Nephron progenitor cell (in vitro differentiated cells): ENCODE measurements around the gene HDDC3.

Experiments
- DNase-seq: peaks from one replicate; pipeline ENCODE4 v3.0.0; 2021
- H3K27ac Mint-ChIP-seq: 2 replicates; pipeline ENCODE4 v1.8.0; 2021; ENCODE audit warnings: mild to moderate bottlenecking, moderate library complexity, mixed read lengths
- H3K27me3 Mint-ChIP-seq: 2 replicates; pipeline ENCODE4 v1.8.0; 2021; ENCODE audit warnings: mild to moderate bottlenecking, low read depth, mixed read lengths; ENCODE audit not compliant: poor library complexity
- H3K36me3 Mint-ChIP-seq: 2 replicates; pipeline ENCODE4 v1.8.0; 2021; ENCODE audit warnings: low read depth, mixed read lengths
- H3K4me1 Mint-ChIP-seq: 2 replicates; pipeline ENCODE4 v1.8.0; 2021; ENCODE audit warnings: mixed read lengths
- H3K4me3 Mint-ChIP-seq: 2 replicates; pipeline ENCODE4 v1.8.0; 2021; ENCODE audit warnings: mild to moderate bottlenecking, moderate library complexity, mixed read lengths
- H3K9me3 Mint-ChIP-seq: 2 replicates; pipeline ENCODE4 v1.8.0; 2021; ENCODE audit warnings: mild to moderate bottlenecking, moderate library complexity, mixed read lengths
- TF ChIP-seq, protein P1 (sequence below): fragments of 200-600 bp; sonication (generic); IDR thresholded peaks from 2 replicates; pipeline ENCODE4 v1.5.0; 2021; ENCODE audit warnings: antibody characterized with exemption

HDDC3 gene

DNA sequence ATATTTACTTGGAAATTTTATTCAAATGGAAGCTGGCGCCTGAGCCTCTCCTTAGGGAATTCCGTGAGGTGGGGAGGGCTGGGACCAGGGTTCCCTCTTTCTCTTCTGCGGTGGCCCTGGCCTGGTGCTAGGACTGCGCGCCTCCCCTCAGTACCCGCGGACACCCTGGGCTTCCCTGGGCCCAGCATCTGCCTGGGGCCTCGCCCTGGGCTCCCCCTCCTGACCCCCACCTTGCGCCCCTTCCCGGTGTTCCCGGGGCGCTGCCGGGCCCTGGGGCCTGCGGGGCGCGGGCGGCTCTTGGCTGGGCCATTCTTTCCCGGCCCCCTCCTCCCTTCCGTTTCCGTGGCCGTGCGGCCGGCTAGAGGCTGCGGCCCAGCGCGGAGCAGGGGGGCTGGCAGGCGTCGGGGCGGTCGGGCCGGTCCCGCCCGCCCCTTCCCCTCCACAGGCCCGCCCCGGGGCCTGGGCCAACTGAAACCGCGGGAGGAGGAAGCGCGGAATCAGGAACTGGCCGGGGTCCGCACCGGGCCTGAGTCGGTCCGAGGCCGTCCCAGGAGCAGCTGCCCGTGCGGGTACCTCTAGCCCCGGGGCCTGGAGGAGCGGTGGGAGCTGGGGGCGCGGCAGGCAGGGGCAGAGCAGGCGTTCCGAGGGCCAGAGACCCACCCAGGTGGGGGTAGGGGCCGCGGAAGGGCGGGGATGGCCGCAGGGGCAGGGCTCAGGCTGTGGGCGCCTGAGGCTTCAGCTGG, 48.2 kb downstream of the HDDC3 start, which contains the start of gene FES:
Gene FES, plus strand, starts transcription at position 529 of the 743 bp plus-strand sequence. CDS start 542 bp downstream, outside the sequence.
- Mint-ChIP-seq H3K27ac (no peak within 1 kb of the TSS), H3K27me3 (no peaks in the 10 kb centered on the region), H3K36me3 (peaks cover 6% of the 10 kb centered on the region), H3K9me3 (no peaks in the 10 kb centered on the region), H3K4me3 (peak within 1 kb of the TSS; percentile 58), H3K4me1 (peaks cover 35% of the 10 kb centered on the region)
- TF ChIP-seq, protein P1, sequence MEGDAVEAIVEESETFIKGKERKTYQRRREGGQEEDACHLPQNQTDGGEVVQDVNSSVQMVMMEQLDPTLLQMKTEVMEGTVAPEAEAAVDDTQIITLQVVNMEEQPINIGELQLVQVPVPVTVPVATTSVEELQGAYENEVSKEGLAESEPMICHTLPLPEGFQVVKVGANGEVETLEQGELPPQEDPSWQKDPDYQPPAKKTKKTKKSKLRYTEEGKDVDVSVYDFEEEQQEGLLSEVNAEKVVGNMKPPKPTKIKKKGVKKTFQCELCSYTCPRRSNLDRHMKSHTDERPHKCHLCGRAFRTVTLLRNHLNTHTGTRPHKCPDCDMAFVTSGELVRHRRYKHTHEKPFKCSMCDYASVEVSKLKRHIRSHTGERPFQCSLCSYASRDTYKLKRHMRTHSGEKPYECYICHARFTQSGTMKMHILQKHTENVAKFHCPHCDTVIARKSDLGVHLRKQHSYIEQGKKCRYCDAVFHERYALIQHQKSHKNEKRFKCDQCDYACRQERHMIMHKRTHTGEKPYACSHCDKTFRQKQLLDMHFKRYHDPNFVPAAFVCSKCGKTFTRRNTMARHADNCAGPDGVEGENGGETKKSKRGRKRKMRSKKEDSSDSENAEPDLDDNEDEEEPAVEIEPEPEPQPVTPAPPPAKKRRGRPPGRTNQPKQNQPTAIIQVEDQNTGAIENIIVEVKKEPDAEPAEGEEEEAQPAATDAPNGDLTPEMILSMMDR: no peak
- DNase-seq: peak; percentile 58

DNA sequence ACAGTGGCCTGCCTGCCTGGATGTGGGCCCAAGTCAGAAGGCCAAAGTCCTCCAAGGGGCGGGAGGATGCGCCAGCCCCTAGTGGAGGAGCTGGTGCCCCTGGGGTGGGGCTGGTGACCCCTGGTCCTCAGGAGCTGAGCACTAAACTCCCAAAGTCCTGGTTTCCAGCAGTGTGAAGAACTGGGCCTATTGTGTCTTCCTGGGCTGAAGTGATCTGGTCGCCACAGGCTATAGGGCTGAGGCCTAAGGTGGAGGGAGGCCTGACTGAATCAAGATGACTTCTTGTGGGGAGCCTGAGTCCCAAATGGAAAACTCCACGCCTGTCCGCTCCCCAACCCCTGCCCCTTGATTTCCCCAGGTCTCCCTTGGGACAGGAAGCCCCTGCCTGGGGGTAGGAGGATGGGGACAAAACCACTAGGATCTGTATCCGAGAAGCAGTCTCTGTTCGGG, 48.8 kb downstream of the HDDC3 start:
- no peak for DNase-seq
- peaks cover 29% of the 10 kb centered on the region for H3K4me1 Mint-ChIP-seq
- no peak overlapping the region for H3K27ac Mint-ChIP-seq
- peaks cover 6% of the 10 kb centered on the region for H3K36me3 Mint-ChIP-seq
- TF ChIP-seq, protein P1: no peak
- no peaks in the 10 kb centered on the region for H3K9me3 Mint-ChIP-seq
- H3K27me3 Mint-ChIP-seq: no peaks in the 10 kb centered on the region
- H3K4me3 Mint-ChIP-seq: no peak overlapping the region

DNA sequence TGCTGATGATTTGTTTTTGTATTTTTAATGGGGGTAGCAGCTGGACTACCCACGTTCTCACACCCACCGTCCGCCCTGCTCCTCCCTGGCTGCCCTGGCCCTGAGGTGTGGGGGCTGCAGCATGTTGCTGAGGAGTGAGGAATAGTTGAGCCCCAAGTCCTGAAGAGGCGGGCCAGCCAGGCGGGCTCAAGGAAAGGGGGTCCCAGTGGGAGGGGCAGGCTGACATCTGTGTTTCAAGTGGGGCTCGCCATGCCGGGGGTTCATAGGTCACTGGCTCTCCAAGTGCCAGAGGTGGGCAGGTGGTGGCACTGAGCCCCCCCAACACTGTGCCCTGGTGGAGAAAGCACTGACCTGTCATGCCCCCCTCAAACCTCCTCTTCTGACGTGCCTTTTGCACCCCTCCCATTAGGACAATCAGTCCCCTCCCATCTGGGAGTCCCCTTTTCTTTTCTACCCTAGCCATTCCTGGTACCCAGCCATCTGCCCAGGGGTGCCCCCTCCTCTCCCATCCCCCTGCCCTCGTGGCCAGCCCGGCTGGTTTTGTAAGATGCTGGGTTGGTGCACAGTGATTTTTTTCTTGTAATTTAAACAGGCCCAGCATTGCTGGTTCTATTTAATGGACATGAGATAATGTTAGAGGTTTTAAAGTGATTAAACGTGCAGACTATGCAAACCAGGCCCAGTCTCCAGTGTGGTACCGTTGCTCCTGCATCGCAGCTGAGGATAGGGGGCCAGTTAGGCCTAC, 49.4 kb downstream of the HDDC3 start:
- H3K27ac Mint-ChIP-seq: no peak overlapping the region
- TF ChIP-seq, protein P1: no peak
- DNase-seq: no peak
- H3K36me3 Mint-ChIP-seq: peaks cover 6% of the 10 kb centered on the region
- no peaks in the 10 kb centered on the region for H3K9me3 Mint-ChIP-seq
- H3K27me3 Mint-ChIP-seq: no peaks in the 10 kb centered on the region
- H3K4me3 Mint-ChIP-seq: no peak overlapping the region
- H3K4me1 Mint-ChIP-seq: peaks cover 24% of the 10 kb centered on the region

DNA sequence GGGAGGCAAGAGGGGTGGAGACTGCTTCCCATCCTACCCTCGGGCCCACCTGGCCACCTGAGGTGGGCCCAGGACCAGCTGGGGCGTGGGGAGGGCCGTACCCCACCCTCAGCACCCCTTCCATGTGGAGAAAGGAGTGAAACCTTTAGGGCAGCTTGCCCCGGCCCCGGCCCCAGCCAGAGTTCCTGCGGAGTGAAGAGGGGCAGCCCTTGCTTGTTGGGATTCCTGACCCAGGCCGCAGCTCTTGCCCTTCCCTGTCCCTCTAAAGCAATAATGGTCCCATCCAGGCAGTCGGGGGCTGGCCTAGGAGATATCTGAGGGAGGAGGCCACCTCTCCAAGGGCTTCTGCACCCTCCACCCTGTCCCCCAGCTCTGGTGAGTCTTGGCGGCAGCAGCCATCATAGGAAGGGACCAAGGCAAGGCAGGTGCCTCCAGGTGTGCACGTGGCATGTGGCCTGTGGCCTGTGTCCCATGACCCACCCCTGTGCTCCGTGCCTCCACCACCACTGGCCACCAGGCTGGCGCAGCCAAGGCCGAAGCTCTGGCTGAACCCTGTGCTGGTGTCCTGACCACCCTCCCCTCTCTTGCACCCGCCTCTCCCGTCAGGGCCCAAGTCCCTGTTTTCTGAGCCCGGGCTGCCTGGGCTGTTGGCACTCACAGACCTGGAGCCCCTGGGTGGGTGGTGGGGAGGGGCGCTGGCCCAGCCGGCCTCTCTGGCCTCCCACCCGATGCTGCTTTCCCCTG, 50.2 kb downstream of the HDDC3 start:
- Mint-ChIP-seq H3K4me3 (no peak overlapping the region), H3K9me3 (no peaks in the 10 kb centered on the region), H3K27me3 (no peaks in the 10 kb centered on the region), H3K4me1 (peaks cover 17% of the 10 kb centered on the region), H3K27ac (no peak overlapping the region), H3K36me3 (peaks cover 13% of the 10 kb centered on the region)
- DNase-seq: no peak
- TF ChIP-seq, protein P1: no peak

DNA sequence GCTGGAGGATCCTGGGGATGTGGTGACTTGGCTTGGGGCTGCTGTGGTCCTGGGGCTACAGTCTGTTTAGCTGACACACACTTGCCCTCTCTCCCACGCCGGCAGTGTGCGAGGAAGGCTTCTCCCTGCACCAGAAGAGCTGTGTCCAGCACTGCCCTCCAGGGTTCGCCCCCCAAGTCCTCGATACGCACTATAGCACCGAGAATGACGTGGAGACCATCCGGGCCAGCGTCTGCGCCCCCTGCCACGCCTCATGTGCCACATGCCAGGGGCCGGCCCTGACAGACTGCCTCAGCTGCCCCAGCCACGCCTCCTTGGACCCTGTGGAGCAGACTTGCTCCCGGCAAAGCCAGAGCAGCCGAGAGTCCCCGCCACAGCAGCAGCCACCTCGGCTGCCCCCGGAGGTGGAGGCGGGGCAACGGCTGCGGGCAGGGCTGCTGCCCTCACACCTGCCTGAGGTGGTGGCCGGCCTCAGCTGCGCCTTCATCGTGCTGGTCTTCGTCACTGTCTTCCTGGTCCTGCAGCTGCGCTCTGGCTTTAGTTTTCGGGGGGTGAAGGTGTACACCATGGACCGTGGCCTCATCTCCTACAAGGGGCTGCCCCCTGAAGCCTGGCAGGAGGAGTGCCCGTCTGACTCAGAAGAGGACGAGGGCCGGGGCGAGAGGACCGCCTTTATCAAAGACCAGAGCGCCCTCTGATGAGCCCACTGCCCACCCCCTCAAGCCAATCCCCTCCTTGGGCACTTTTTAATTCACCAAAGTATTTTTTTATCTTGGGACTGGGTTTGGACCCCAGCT, 51.0 kb downstream of the HDDC3 start:
- Mint-ChIP-seq H3K4me3 (no peak overlapping the region), H3K27ac (no peak overlapping the region), H3K4me1 (peaks cover 17% of the 10 kb centered on the region), H3K9me3 (no peaks in the 10 kb centered on the region), H3K27me3 (no peaks in the 10 kb centered on the region), H3K36me3 (peaks cover 20% of the 10 kb centered on the region)
- no peak for DNase-seq
- TF ChIP-seq, protein P1: no peak
